Prostate gland (tissue), 2 donors: Measurements from ENCODE around the gene LPP. TPM values are rescaled to one million over a fixed set of nuclear protein-coding genes. Genes with fewer than 3 reads are reported as not detected.

Experiments used
- DNase-seq: peaks from one replicate; pipeline ENCODE4 v3.0.0-alpha.2; 2019; ENCODE audit warnings: low spot score
- H3K27ac ChIP-seq, 2 donors: fragments of 200-600 bp; sonication (generic); 2 replicates each; pipeline ENCODE4 v1.5.1; 2017 to 2019
- H3K27me3 ChIP-seq: fragments of 200-600 bp; sonication (generic); replicated peaks from 2 replicates; pipeline ENCODE4 v1.5.1; 2019; ENCODE audit not compliant: insufficient read depth
- H3K36me3 ChIP-seq, 2 donors: fragments of 200-600 bp; sonication (generic); 1 replicate in 1 of 2; 2 replicates in 1 of 2; pipeline versions ENCODE4 v1.5.1 to v1.8.1; 2017 to 2019
- H3K4me1 ChIP-seq: fragments of 200-600 bp; sonication (generic); replicated peaks from 2 replicates; pipeline ENCODE4 v1.5.1; 2019
- H3K4me3 ChIP-seq, 2 donors: fragments of 200-600 bp; sonication (generic); 2 replicates each; pipeline ENCODE4 v1.5.1; 2017 to 2019
- H3K9me3 ChIP-seq: fragments of 200-600 bp; sonication (generic); 2 replicates; pipeline ENCODE4 v1.5.1; 2017
- CTCF ChIP-seq, 4 experiments: fragments of 200-600 bp in 2 of 4; fragments of 450-650 bp in 2 of 4; sonication (generic) in 2 of 4; IDR thresholded peaks; 1 replicate in 3 of 4; 2 replicates in 1 of 4; pipeline ENCODE4 v1.5.1; 2016 to 2019; ENCODE audit warnings: antibody characterized with exemption in 4 of 4, mild to moderate bottlenecking in 2 of 4, moderate library complexity in 2 of 4
- POLR2A ChIP-seq: fragments of 450-650 bp; IDR thresholded peaks from one replicate; pipeline ENCODE4 v1.6.1; 2016; ENCODE audit warnings: antibody characterized with exemption, mild to moderate bottlenecking
- POLR2AphosphoS5 ChIP-seq: sonication (generic); formaldehyde crosslinking; IDR thresholded peaks from one replicate; pipeline ENCODE4 v1.6.1; 2017; ENCODE audit warnings: antibody characterized with exemption
- WGBS: methylation state at CpG from one replicate; pipeline ENCODE4 v1.1.5; 2018; 5-methylcytosine and 5-hydroxymethylcytosine counted together
- intact Hi-C: fragments of 100-400 bp; cut with DNase I; formaldehyde crosslinking; loops from one replicate; pipeline ENCODE4 v1.14.2; 2022
- total RNA-seq, 2 donors: library from RNA; depleted of rRNA; stranded (reverse); fragments of >200 nt; gene quantifications; one replicate each; pipeline ENCODE4 v1.1.0, GENCODE V29; 2016

Gene LPP
- total RNA-seq, 2 donors from 2014 or later: 219 to 248 TPM

- Histone ChIP-seq H3K9me3 (no peaks in the 10 kb centered on the region), H3K4me1 (no peaks in the 10 kb centered on the region), H3K27me3 (no peaks in the 10 kb centered on the region), H3K36me3 (no peaks in the 10 kb centered on the region), H3K4me3 (no peak overlapping the region), H3K27ac (no peak overlapping the region)
- no peak for DNase-seq
- intact Hi-C loops: no loop called here
- TF ChIP-seq POLR2A (no peak), CTCF (IDR thresholded peaks at IDR 0.05) (no peak), POLR2AphosphoS5 (no peak)
- WGBS: 55% methylated on average over 3 of the region's 3 CpGs
These were observed 403.3 kb downstream of the LPP start for GRCh38 chr3:188557235-188557634.

GRCh38 chr3:188558343-188559071, 404.6 kb downstream of the LPP start:
- WGBS: 79% methylated on average over 5 of the region's 5 CpGs
- no peaks in the 10 kb centered on the region for H3K4me1 ChIP-seq

GRCh38 chr3:188559072-188559429, 405.1 kb downstream of the LPP start:
- TF ChIP-seq POLR2A (no peak), POLR2AphosphoS5 (no peak), CTCF (IDR thresholded peaks at IDR 0.05) (no peak)
- Histone ChIP-seq H3K27ac (no peak overlapping the region), H3K36me3 (no peaks in the 10 kb centered on the region), H3K4me1 (no peaks in the 10 kb centered on the region), H3K9me3 (no peaks in the 10 kb centered on the region), H3K4me3 (no peak overlapping the region), H3K27me3 (no peaks in the 10 kb centered on the region)
- intact Hi-C loops: no loop called here
- 85% methylated on average over 2 of the region's 2 CpGs for WGBS
- no peak for DNase-seq

More at GRCh38 chr3:188558343-188559071, 404.6 kb downstream of the LPP start:
- DNase-seq: no peak
- Histone ChIP-seq H3K4me3 (no peak overlapping the region), H3K9me3 (no peaks in the 10 kb centered on the region), H3K27me3 (no peaks in the 10 kb centered on the region), H3K27ac (no peak overlapping the region), H3K36me3 (no peaks in the 10 kb centered on the region)
- intact Hi-C loops: no loop called here
- TF ChIP-seq POLR2AphosphoS5 (no peak), POLR2A (no peak), CTCF (IDR thresholded peaks at IDR 0.05) (no peak)

- Histone ChIP-seq H3K9me3 (no peaks in the 10 kb centered on the region), H3K27me3 (no peaks in the 10 kb centered on the region), H3K4me1 (no peaks in the 10 kb centered on the region), H3K4me3 (no peak overlapping the region), H3K27ac (no peak overlapping the region), H3K36me3 (no peaks in the 10 kb centered on the region)
- intact Hi-C loops: no loop called here
- 98% methylated on average over 2 of the region's 2 CpGs for WGBS
- TF ChIP-seq CTCF (IDR thresholded peaks at IDR 0.05) (no peak), POLR2AphosphoS5 (no peak), POLR2A (no peak)
- DNase-seq: no peak
These were observed 405.9 kb downstream of the LPP start for GRCh38 chr3:188559856-188560255.

- no peak for DNase-seq
- H3K27me3 ChIP-seq: no peaks in the 10 kb centered on the region
These were observed 408.2 kb downstream of the LPP start for GRCh38 chr3:188562144-188562543.

More at GRCh38 chr3:188562144-188562543, 408.2 kb downstream of the LPP start:
- H3K36me3 ChIP-seq: no peaks in the 10 kb centered on the region
- H3K4me3 ChIP-seq: no peak overlapping the region
- TF ChIP-seq CTCF (IDR thresholded peaks at IDR 0.05) (no peak), POLR2AphosphoS5 (no peak), POLR2A (no peak)
- H3K9me3 ChIP-seq: no peaks in the 10 kb centered on the region
- H3K27ac ChIP-seq: no peak overlapping the region
- WGBS: 21% methylated on average over 2 of the region's 2 CpGs
- intact Hi-C loops: no loop called here
- no peaks in the 10 kb centered on the region for H3K4me1 ChIP-seq
